ENCODE measurements around the gene KARS1. TPM values are rescaled to one million over a fixed set of nuclear protein-coding genes. Genes with fewer than 3 reads are reported as not detected.

KARS1 gene
- total RNA-seq, 1 donor from 2014 or later: 101 TPM

DNA sequence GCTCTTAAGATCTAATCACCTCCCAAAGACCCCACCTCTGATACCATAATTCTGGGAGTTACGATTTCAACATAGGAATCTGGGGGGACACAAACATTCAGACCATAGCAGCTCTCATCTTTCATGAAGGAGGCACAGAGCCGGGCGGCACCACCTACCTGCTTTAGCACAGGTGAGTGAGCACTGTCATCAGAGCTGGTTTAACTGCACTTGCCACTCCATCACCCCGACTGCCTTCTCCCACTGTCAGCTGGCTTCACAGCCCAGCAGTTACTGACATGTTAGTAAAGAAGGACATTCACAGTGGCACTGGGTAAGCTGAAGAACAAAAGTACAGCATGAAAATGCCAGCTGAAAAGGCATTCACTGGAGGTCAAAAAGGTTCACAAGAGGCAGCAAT lies 58.7 kb downstream of the KARS1 start:
- no peak for DNase-seq (ENCODE audit: low spot score)

GRCh38 chr16:75584108-75584507 lies 63.4 kb downstream of the KARS1 start:
- no peak for DNase-seq (ENCODE audit: low spot score)

- no peak for DNase-seq (ENCODE audit: low spot score)
Observed at GRCh38 chr16:75579281-75579834, 68.1 kb downstream of the KARS1 start.

- DNase-seq (ENCODE audit: low spot score): no peak
Observed at GRCh38 chr16:75578725-75579124, 68.7 kb downstream of the KARS1 start.

DNA sequence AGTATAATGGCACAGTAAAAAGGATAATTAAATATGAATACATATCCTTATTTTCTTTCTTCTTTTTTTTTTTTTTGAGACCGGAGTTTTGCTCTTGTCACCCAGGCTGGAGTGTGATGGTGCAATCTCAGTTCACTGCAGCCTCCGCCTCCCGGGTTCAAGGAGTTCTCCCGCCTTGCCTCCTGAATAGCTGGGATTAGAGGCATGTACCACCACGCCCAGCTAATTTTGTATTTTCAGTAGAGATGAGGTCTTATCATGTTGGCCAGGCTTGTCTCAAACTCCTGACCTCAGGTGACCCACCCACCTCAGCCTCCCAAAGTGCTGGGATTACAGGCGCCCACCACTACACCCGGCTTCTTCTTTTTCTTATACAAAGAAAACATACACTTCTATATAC lies 69.3 kb downstream of the KARS1 start:
- DNase-seq (ENCODE audit: low spot score): no peak

Other genes starting within 250 kb of the KARS1 start
- 43.1 TPM for gene CFDP1, start 214.2 kb downstream of the KARS1 start, total RNA-seq
- gene TMEM170A, start 183.0 kb downstream of the KARS1 start, total RNA-seq: 17.3 TPM
- gene CHST6, start 152.2 kb downstream of the KARS1 start, total RNA-seq: 0.16 TPM
- not detected for gene CHST5, start 111.6 kb downstream of the KARS1 start, total RNA-seq
- gene TMEM231, start 91.4 kb downstream of the KARS1 start, total RNA-seq: 7.2 TPM
- gene GABARAPL2, start 81.3 kb downstream of the KARS1 start, total RNA-seq: 102 TPM
- gene ADAT1, start 24.4 kb downstream of the KARS1 start, total RNA-seq: 32.6 TPM
- gene TERF2IP, start 108 bp upstream of the KARS1 start, total RNA-seq: 46.3 TPM
- gene CPHXL2, start 29.3 kb upstream of the KARS1 start, total RNA-seq: not detected
- not detected for gene DUXB, start 53.8 kb upstream of the KARS1 start, total RNA-seq
- not detected for gene CPHXL, start 78.8 kb upstream of the KARS1 start, total RNA-seq

All from mesenteric fat pad (tissue), 1 donor.